Upper lobe of left lung (tissue), 6 donors: ENCODE measurements around the gene CCDC127. TPM values are rescaled to one million over a fixed set of nuclear protein-coding genes. Genes with fewer than 3 reads are reported as not detected.

Experiments
- total RNA-seq, 6 donors: library from RNA; depleted of rRNA in 4 of 6; stranded (reverse); fragments of >200 nt in 4 of 6; gene quantifications; one replicate each; pipeline versions ENCODE4 v1.1.0 to v1.2.1, GENCODE V29; 2016 to 2021
- donor health status: DM: no; HTN: no; CAD: no; lungs with moderate emphysema.
- donor health status: DM: no; HTN: yes; CAD: no; lungs with severe emphysema.

The CCDC127 gene
- total RNA-seq, 6 donors from 2014 or later, result 3.1 to 8.5 (median 4.8) TPM

Other genes starting within 250 kb of the CCDC127 start
- gene PLEKHG4B, start 126.0 kb downstream of the CCDC127 start, total RNA-seq, result 1 to 10 TPM in 5 of 6 donors, under 1 TPM in 1; 0.40 to 5.9 (median 2.9) TPM
- not detected for gene LRRC14B, start 26.7 kb downstream of the CCDC127 start, total RNA-seq
- gene SDHA, start 167 bp upstream of the CCDC127 start, total RNA-seq, result 100 to 1,000 TPM in 3 of 6 donors, 10 to 100 TPM in 3; 64.0 to 123 (median 95.1) TPM
- gene PDCD6, start 53.5 kb upstream of the CCDC127 start, total RNA-seq, result 10 to 100 TPM; 63.9 to 79.7 (median 73.5) TPM
- 1 to 10 TPM; 1.3 to 8.6 (median 4.4) TPM for gene AHRR, start 103.6 kb upstream of the CCDC127 start, total RNA-seq
- gene EXOC3, start 225.0 kb upstream of the CCDC127 start, total RNA-seq, result 100 to 1,000 TPM in 2 of 6 donors, 10 to 100 TPM in 4; 43.6 to 149 (median 64.5) TPM